Fibroblast of mammary gland (primary cell): ENCODE data around the gene LRMDA.

Experiments used
- DNase-seq: peaks from one replicate; pipeline ENCODE4 v3.0.0-alpha.2; 2010; ENCODE audit warnings: low read depth
- H3K4me3 ChIP-seq: 2 replicates; pipeline ENCODE4 v1.5.1; 2011; ENCODE audit warnings: low read depth, mild to moderate bottlenecking, low read length, moderate library complexity; ENCODE audit not compliant: control insufficient read depth
- TF ChIP-seq, protein P1 (sequence below): conservative IDR thresholded peaks from 2 replicates; pipeline ENCODE4 v1.5.1; 2011; ENCODE audit warnings: low read depth, low read length, inconsistent platforms; ENCODE audit not compliant: control insufficient read depth, insufficient read depth

Gene LRMDA

GRCh38 chr10:75672111-75672671 is 240.8 kb downstream of the LRMDA start:
- DNase-seq = no peak
- H3K4me3 ChIP-seq = no peak overlapping the region
- TF ChIP-seq, protein P1, sequence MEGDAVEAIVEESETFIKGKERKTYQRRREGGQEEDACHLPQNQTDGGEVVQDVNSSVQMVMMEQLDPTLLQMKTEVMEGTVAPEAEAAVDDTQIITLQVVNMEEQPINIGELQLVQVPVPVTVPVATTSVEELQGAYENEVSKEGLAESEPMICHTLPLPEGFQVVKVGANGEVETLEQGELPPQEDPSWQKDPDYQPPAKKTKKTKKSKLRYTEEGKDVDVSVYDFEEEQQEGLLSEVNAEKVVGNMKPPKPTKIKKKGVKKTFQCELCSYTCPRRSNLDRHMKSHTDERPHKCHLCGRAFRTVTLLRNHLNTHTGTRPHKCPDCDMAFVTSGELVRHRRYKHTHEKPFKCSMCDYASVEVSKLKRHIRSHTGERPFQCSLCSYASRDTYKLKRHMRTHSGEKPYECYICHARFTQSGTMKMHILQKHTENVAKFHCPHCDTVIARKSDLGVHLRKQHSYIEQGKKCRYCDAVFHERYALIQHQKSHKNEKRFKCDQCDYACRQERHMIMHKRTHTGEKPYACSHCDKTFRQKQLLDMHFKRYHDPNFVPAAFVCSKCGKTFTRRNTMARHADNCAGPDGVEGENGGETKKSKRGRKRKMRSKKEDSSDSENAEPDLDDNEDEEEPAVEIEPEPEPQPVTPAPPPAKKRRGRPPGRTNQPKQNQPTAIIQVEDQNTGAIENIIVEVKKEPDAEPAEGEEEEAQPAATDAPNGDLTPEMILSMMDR = no peak

DNA sequence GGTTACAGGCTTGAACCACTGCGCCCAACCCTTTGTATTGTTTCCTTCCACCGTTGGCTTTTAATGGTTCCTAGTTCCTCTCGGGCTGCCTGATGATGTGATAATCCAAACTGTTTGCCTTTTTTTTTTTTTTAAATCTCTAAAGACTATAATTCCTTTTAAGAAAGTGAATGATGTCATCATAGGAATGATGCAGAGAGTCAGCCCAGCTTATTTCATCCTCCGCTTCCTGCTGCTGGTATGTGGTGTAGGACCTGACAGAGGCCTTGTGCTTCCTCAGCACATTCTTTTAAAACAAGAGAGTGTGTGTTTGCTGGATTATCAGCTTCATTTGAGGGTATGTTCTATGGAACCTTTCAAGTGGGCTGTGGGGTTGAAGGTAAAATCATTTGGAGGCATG is 241.4 kb downstream of the LRMDA start:
- peak; percentile 41 for DNase-seq
- TF ChIP-seq, protein P1 = no peak
- H3K4me3 ChIP-seq = no peak overlapping the region

- no peak overlapping the region for H3K4me3 ChIP-seq
- no peak for DNase-seq
- TF ChIP-seq, protein P1 = no peak
Observed at GRCh38 chr10:75677541-75677940, 246.1 kb downstream of the LRMDA start.

GRCh38 chr10:75678527-75678926 is 247.1 kb downstream of the LRMDA start:
- TF ChIP-seq, protein P1 = no peak
- H3K4me3 ChIP-seq = no peak overlapping the region
- no peak for DNase-seq

GRCh38 chr10:75679536-75679935 is 248.1 kb downstream of the LRMDA start:
- TF ChIP-seq, protein P1 = no peak
- peak; percentile 20 for DNase-seq
- no peak overlapping the region for H3K4me3 ChIP-seq

DNA sequence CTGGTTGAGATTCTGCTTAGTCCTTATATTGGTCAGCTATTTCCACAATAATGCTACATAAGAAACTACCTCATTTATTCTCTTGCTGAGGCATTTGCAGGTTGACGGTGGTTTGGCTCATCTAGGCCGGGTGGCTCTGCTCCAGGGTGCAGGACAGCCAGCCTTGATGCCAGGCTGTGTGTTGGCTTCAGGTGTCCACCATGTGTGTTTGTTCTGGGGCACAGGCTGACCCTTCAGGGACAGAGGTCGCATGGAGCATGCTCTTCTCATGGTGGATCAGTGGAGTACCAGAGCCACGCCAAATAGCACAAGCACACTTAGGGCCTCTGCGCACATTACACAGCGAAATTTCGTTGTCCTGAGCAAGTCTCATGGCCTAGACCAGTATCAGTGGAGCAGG is 249.9 kb downstream of the LRMDA start:
- no peak for DNase-seq

More for the DNA sequence above, 249.9 kb downstream of the LRMDA start:
- H3K4me3 ChIP-seq = no peak overlapping the region
- TF ChIP-seq, protein P1 = no peak
